HepG2 (cell line): ENCODE data around the gene ECHDC1. TPM values are rescaled to one million over a fixed set of nuclear protein-coding genes. Genes with fewer than 3 reads are reported as not detected.
A peak's percentile ranks its signal among the peaks of the same experiment; 100 is the strongest.

Source experiments
- AKAP8 ChIP-seq: sonication (generic); formaldehyde crosslinking; IDR thresholded peaks from 2 replicates; pipeline ENCODE4 v1.5.1; 2020; ENCODE audit warnings: mild to moderate bottlenecking, missing genetic modification reagents
- ATF5 ChIP-seq: sonication (generic); formaldehyde crosslinking; IDR thresholded peaks from 2 replicates; pipeline ENCODE4 v1.4.0; 2020; ENCODE audit warnings: mild to moderate bottlenecking, low read depth, missing genetic modification reagents
- CHD4 ChIP-seq: fragments of 200-600 bp; sonication (generic); IDR thresholded peaks from 2 replicates; pipeline ENCODE4 v1.7.0; 2017; ENCODE audit warnings: mild to moderate bottlenecking, low read length, borderline replicate concordance
- CREBL2 ChIP-seq: sonication (generic); formaldehyde crosslinking; IDR thresholded peaks from 2 replicates; pipeline ENCODE4 v1.8.1; 2023; ENCODE audit warnings: missing genetic modification reagents, mild to moderate bottlenecking, borderline replicate concordance
- E2F2 ChIP-seq: sonication (generic); formaldehyde crosslinking; IDR thresholded peaks from 2 replicates; pipeline ENCODE4 v1.4.0; 2020; ENCODE audit warnings: missing genetic modification reagents, borderline replicate concordance
- FOXC1 ChIP-seq: sonication (generic); formaldehyde crosslinking; IDR thresholded peaks from 2 replicates; pipeline ENCODE4 v1.8.0; 2022; ENCODE audit warnings: mild to moderate bottlenecking, missing genetic modification reagents, borderline replicate concordance
- JARID2 ChIP-seq: sonication (generic); formaldehyde crosslinking; IDR thresholded peaks from 2 replicates; pipeline ENCODE4 v1.8.1; 2023; ENCODE audit warnings: missing genetic modification reagents, inconsistent platforms; ENCODE audit not compliant: insufficient replicate concordance
- MEF2D ChIP-seq: sonication (generic); formaldehyde crosslinking; IDR thresholded peaks from 2 replicates; pipeline ENCODE4 v1.5.1; 2020; ENCODE audit warnings: mild to moderate bottlenecking, missing genetic modification reagents
- MIER3 ChIP-seq: IDR thresholded peaks from 2 replicates; pipeline ENCODE4 v1.6.1; 2016; ENCODE audit warnings: missing compliant biosample characterization, borderline replicate concordance
- MTERF4 ChIP-seq: sonication (generic); formaldehyde crosslinking; IDR thresholded peaks from 2 replicates; pipeline ENCODE4 v1.8.0; 2023; ENCODE audit warnings: mild to moderate bottlenecking, missing genetic modification reagents
- SIN3A ChIP-seq: IDR thresholded peaks from 2 replicates; pipeline ENCODE4 v1.6.1; 2011; ENCODE audit warnings: low read depth, mild to moderate bottlenecking, control low read depth, low read length, borderline replicate concordance
- ZBTB25 ChIP-seq: IDR thresholded peaks from 2 replicates; pipeline ENCODE4 v1.6.1; 2018; ENCODE audit warnings: missing genetic modification reagents
- ZFP37 ChIP-seq: sonication (generic); formaldehyde crosslinking; IDR thresholded peaks from 2 replicates; pipeline ENCODE4 v1.4.0; 2020; ENCODE audit warnings: missing genetic modification reagents, borderline replicate concordance
- ZNF256 ChIP-seq: sonication (generic); formaldehyde crosslinking; conservative IDR thresholded peaks from 2 replicates; pipeline ENCODE4 v1.4.0; 2020; ENCODE audit warnings: missing genetic modification reagents
- ZNF572 ChIP-seq: sonication (generic); formaldehyde crosslinking; IDR thresholded peaks from 2 replicates; pipeline ENCODE4 v1.5.1; 2020; ENCODE audit warnings: mild to moderate bottlenecking, missing genetic modification reagents
- ZNF740 ChIP-seq: sonication (generic); formaldehyde crosslinking; IDR thresholded peaks from 2 replicates; pipeline ENCODE4 v1.4.0; 2020; ENCODE audit warnings: missing genetic modification reagents
- ZNF747 ChIP-seq: sonication (generic); formaldehyde crosslinking; IDR thresholded peaks from 2 replicates; pipeline ENCODE4 v1.8.1; 2023; ENCODE audit warnings: missing genetic modification reagents, mild to moderate bottlenecking, borderline replicate concordance
- ZNF772 ChIP-seq: sonication (generic); formaldehyde crosslinking; IDR thresholded peaks from 2 replicates; pipeline ENCODE4 v1.5.0; 2020; ENCODE audit warnings: mild to moderate bottlenecking, missing genetic modification reagents
- ZNF850 ChIP-seq: sonication (generic); formaldehyde crosslinking; conservative IDR thresholded peaks from 2 replicates; pipeline ENCODE4 v1.9.0; 2021; ENCODE audit warnings: mild to moderate bottlenecking, missing genetic modification reagents
- ZUFSP ChIP-seq: sonication (generic); formaldehyde crosslinking; IDR thresholded peaks from 2 replicates; pipeline ENCODE4 v1.9.0; 2021; ENCODE audit warnings: missing genetic modification reagents, mild to moderate bottlenecking, borderline replicate concordance
- polyA plus RNA-seq, 8 experiments: library from polyadenylated mRNA; depleted of rRNA in 3 of 8; stranded (reverse) in 7 of 8; unstranded in 1 of 8; fragments of >200 nt; fragmentation: Illumina TruSeq in 4 of 8; extraction: Trizol in 4 of 8; gene quantifications; 2 replicates each; pipeline versions ENCODE4 v1.2.1 to v1.2.3, GENCODE V29; 2011 to 2016; ENCODE audit warnings: low read depth in 4 of 8, missing spikeins in 1 of 8, mixed read lengths in 1 of 8; ENCODE audit not compliant: insufficient read depth in 1 of 8
- total RNA-seq, 5 experiments: library from RNA; depleted of rRNA; stranded (reverse); fragments of >200 nt; fragmentation: Illumina TruSeq; extraction: Trizol; gene quantifications; 2 replicates each; pipeline ENCODE4 v1.2.3, GENCODE V29; 2016; ENCODE audit warnings: low read depth in 1 of 5

Gene ECHDC1
- total and polyA plus RNA-seq, 2 of the 13 experiments (the other 11 are each of a cell fraction or from before 2014, with no cell fraction given), result 32.8 to 98.1 TPM

- peak; percentile 47 for TF ChIP-seq JARID2 (CRISPR knock-in tag)
- no peak; the same call in 1 of the 2 replicates for TF ChIP-seq CREBL2 (CRISPR knock-in tag)
- peak; percentile 55; the same call in 1 of the 2 replicates for TF ChIP-seq ZNF740
- TF ChIP-seq ZUFSP (CRISPR knock-in tag), result no peak
- TF ChIP-seq ZBTB25 (CRISPR knock-in tag), result no peak; the same call in 1 of the 2 replicates
- peak; percentile 91 for TF ChIP-seq ZNF747 (CRISPR knock-in tag)
- TF ChIP-seq ZNF772 (CRISPR knock-in tag), result peak; percentile 96; the same call in 1 of the 2 replicates
- no peak for TF ChIP-seq ZNF572 (CRISPR knock-in tag)
- peak; percentile 40; the same call in 1 of the 2 replicates for TF ChIP-seq ZNF256 (CRISPR knock-in tag)
- peak; percentile 65; the same call in 1 of the 2 replicates for TF ChIP-seq MIER3 (CRISPR knock-in tag)
- no peak for TF ChIP-seq ZNF850 (CRISPR knock-in tag)
- no peak; the same call in 1 of the 2 replicates for TF ChIP-seq E2F2 (CRISPR knock-in tag)
- TF ChIP-seq FOXC1 (CRISPR knock-in tag), result peak; percentile 72; the same call in 1 of the 2 replicates
- TF ChIP-seq ZFP37 (CRISPR knock-in tag), result peak; percentile 70; the same call in 1 of the 2 replicates
- 0 out of 2 replicates have a peak, but pooled peaks have one; percentile 63 for TF ChIP-seq MEF2D (CRISPR knock-in tag)
- peak; percentile 85; the same call in 1 of the 2 replicates for TF ChIP-seq SIN3A
- TF ChIP-seq ATF5 (CRISPR knock-in tag), result peak; percentile 85; the same call in 1 of the 2 replicates
- peak; percentile 96 for TF ChIP-seq MTERF4
- TF ChIP-seq AKAP8 (CRISPR knock-in tag), result no peak
- no peak for TF ChIP-seq CHD4
These were observed at the start of gene ECHDC1 (continued) for GRCh38 chr6:127342946-127343808.
